Measurements from ENCODE around the gene ACACB. TPM values are rescaled to one million over a fixed set of nuclear protein-coding genes. Genes with fewer than 3 reads are reported as not detected.

Gene ACACB
- total RNA-seq, 1 donor from 2014 or later: 1.7 TPM

- DNase-seq (ENCODE audit: low spot score): no peak
- H3K4me1 Mint-ChIP-seq (ENCODE audit: unreplicated experiment): peaks cover 3% of the 10 kb centered on the region
- H3K4me3 Mint-ChIP-seq (ENCODE audit: unreplicated experiment): no peak overlapping the region
- no peak overlapping the region for H3K27ac Mint-ChIP-seq (ENCODE audit: unreplicated experiment)
- H3K27me3 Mint-ChIP-seq (ENCODE audit: unreplicated experiment): peaks cover 3% of the 10 kb centered on the region
- H3K36me3 Mint-ChIP-seq (ENCODE audit: low read depth, unreplicated experiment): no peaks in the 10 kb centered on the region
- no peak for TF ChIP-seq CTCF (IDR thresholded peaks at IDR 0.05; ENCODE audit: unreplicated experiment)
- no peaks in the 10 kb centered on the region for H3K9me3 Mint-ChIP-seq (ENCODE audit: unreplicated experiment)
These were observed 69.1 kb downstream of the ACACB start for GRCh38 chr12:109185441-109185840.

GRCh38 chr12:109186993-109187653 is 70.7 kb downstream of the ACACB start:
- Mint-ChIP-seq H3K4me3 (ENCODE audit: unreplicated experiment) (no peak overlapping the region), H3K9me3 (ENCODE audit: unreplicated experiment) (no peaks in the 10 kb centered on the region), H3K4me1 (ENCODE audit: unreplicated experiment) (peaks cover 3% of the 10 kb centered on the region), H3K27me3 (ENCODE audit: unreplicated experiment) (peaks cover 3% of the 10 kb centered on the region), H3K36me3 (ENCODE audit: low read depth, unreplicated experiment) (no peaks in the 10 kb centered on the region), H3K27ac (ENCODE audit: unreplicated experiment) (no peak overlapping the region)
- no peak for TF ChIP-seq CTCF (IDR thresholded peaks at IDR 0.05; ENCODE audit: unreplicated experiment)
- DNase-seq (ENCODE audit: low spot score): no peak

GRCh38 chr12:109188108-109188712 is 71.8 kb downstream of the ACACB start:
- Mint-ChIP-seq H3K9me3 (ENCODE audit: unreplicated experiment) (no peaks in the 10 kb centered on the region), H3K4me1 (ENCODE audit: unreplicated experiment) (peaks cover 3% of the 10 kb centered on the region), H3K27me3 (ENCODE audit: unreplicated experiment) (peaks cover 3% of the 10 kb centered on the region), H3K36me3 (ENCODE audit: low read depth, unreplicated experiment) (no peaks in the 10 kb centered on the region), H3K27ac (ENCODE audit: unreplicated experiment) (no peak overlapping the region), H3K4me3 (ENCODE audit: unreplicated experiment) (no peak overlapping the region)
- DNase-seq (ENCODE audit: low spot score): no peak
- no peak for TF ChIP-seq CTCF (IDR thresholded peaks at IDR 0.05; ENCODE audit: unreplicated experiment)

DNA sequence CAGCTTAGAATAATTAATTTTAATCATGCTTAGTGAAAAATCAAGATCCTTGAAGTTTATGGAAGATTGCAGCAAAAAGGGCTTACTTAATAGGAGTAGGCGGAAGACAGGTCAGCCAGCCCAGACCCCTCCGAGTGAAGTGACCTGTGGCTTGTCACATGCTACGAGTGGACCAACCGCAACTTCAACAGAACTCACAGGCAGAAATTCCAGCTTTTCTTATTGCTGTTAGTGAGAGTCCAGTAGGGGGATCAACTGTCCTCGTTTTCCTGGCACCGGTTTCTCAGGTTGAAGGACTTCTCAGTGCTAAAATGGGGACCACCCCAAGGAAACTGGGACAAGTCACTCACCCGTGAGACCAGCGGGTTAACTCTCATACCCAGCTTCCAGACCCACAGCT is 72.9 kb downstream of the ACACB start:
- no peaks in the 10 kb centered on the region for H3K36me3 Mint-ChIP-seq (ENCODE audit: low read depth, unreplicated experiment)

More for the DNA sequence above, 72.9 kb downstream of the ACACB start:
- TF ChIP-seq CTCF (IDR thresholded peaks at IDR 0.05; ENCODE audit: unreplicated experiment): no peak
- Mint-ChIP-seq H3K9me3 (ENCODE audit: unreplicated experiment) (no peaks in the 10 kb centered on the region), H3K27ac (ENCODE audit: unreplicated experiment) (no peak overlapping the region), H3K27me3 (ENCODE audit: unreplicated experiment) (peaks cover 2% of the 10 kb centered on the region), H3K4me1 (ENCODE audit: unreplicated experiment) (no peaks in the 10 kb centered on the region), H3K4me3 (ENCODE audit: unreplicated experiment) (no peak overlapping the region)
- DNase-seq (ENCODE audit: low spot score): no peak
